ENCODE data around the gene RNF152.

The RNF152 gene

GRCh38 chr18:61838521-61838920 lies 54.3 kb downstream of the RNF152 start:
- no peak for TF ChIP-seq CTCF (IDR thresholded peaks at IDR 0.05; ENCODE audit: borderline replicate concordance, insufficient read depth, low read depth, low read length)
- no peak overlapping the region for H3K4me3 ChIP-seq (ENCODE audit: low read depth, low read length)

- no peak overlapping the region for H3K4me3 ChIP-seq (ENCODE audit: low read depth, low read length)
- no peak for TF ChIP-seq CTCF (IDR thresholded peaks at IDR 0.05; ENCODE audit: borderline replicate concordance, insufficient read depth, low read depth, low read length)
These were observed 58.8 kb downstream of the RNF152 start for GRCh38 chr18:61833978-61834377.

- no peak for TF ChIP-seq CTCF (IDR thresholded peaks at IDR 0.05; ENCODE audit: borderline replicate concordance, insufficient read depth, low read depth, low read length)
- no peak overlapping the region for H3K4me3 ChIP-seq (ENCODE audit: low read depth, low read length)
These were observed 59.4 kb downstream of the RNF152 start for GRCh38 chr18:61833387-61833786.

GRCh38 chr18:61832858-61833257 lies 59.9 kb downstream of the RNF152 start:
- H3K4me3 ChIP-seq (ENCODE audit: low read depth, low read length), result no peak overlapping the region
- TF ChIP-seq CTCF (IDR thresholded peaks at IDR 0.05; ENCODE audit: borderline replicate concordance, insufficient read depth, low read depth, low read length), result no peak

- TF ChIP-seq CTCF (IDR thresholded peaks at IDR 0.05; ENCODE audit: borderline replicate concordance, insufficient read depth, low read depth, low read length), result no peak
- H3K4me3 ChIP-seq (ENCODE audit: low read depth, low read length), result no peak overlapping the region
These were observed 61.7 kb downstream of the RNF152 start for GRCh38 chr18:61831071-61831470.

GRCh38 chr18:61829108-61829507 lies 63.7 kb downstream of the RNF152 start:
- TF ChIP-seq CTCF (IDR thresholded peaks at IDR 0.05; ENCODE audit: borderline replicate concordance, insufficient read depth, low read depth, low read length), result no peak
- H3K4me3 ChIP-seq (ENCODE audit: low read depth, low read length), result no peak overlapping the region

GRCh38 chr18:61827591-61827990 lies 65.2 kb downstream of the RNF152 start:
- no peak for TF ChIP-seq CTCF (IDR thresholded peaks at IDR 0.05; ENCODE audit: borderline replicate concordance, insufficient read depth, low read depth, low read length)
- H3K4me3 ChIP-seq (ENCODE audit: low read depth, low read length), result no peak overlapping the region

All from GM12875 (cell line).